Peyer's patch (tissue), 4 donors: ENCODE measurements around the gene SNX24.

Experiments used
- POLR2A ChIP-seq, 2 donors: fragments of 450-650 bp; IDR thresholded peaks; one replicate each; pipeline ENCODE4 v1.5.1; 2017; ENCODE audit warnings: antibody characterized with exemption in 2 of 2, mild to moderate bottlenecking in 2 of 2, moderate library complexity in 2 of 2
- TF ChIP-seq, protein P1 (sequence below), 6 experiments: fragments of 450-650 bp in 4 of 6; fragments of 200-600 bp in 2 of 6; sonication (generic) in 1 of 6; IDR thresholded peaks; one replicate each; pipeline ENCODE4 v1.5.1; 2017 to 2019; ENCODE audit warnings: antibody characterized with exemption in 6 of 6, mild to moderate bottlenecking in 3 of 6, moderate library complexity in 1 of 6

DNA sequence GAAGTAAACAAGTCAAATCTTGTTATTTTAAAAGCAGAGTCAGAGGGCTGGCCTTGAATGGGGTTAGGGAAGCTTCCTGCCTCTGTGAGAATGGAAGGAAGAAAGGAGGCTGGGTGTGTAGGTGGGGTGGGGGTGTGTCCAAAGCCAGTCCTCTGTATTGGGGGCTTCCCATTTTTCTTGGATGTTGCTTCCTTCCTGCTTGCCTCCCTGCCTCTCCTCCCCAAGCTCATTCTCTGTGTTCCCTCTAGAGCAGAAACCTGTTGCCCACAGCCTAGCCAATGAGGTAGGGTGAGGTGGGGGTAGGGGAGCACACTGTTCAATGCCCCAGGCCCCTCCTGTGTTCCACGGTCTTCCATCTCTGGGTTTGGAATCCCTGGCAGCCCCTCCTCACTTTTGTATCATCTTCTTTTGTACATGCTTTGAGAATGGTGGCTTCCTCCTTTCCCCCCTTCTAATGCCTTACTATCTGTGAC, 39.7 kb downstream of the SNX24 start:
- TF ChIP-seq POLR2A (IDR thresholded peaks at IDR 0.05), result no peak
- TF ChIP-seq, protein P1, sequence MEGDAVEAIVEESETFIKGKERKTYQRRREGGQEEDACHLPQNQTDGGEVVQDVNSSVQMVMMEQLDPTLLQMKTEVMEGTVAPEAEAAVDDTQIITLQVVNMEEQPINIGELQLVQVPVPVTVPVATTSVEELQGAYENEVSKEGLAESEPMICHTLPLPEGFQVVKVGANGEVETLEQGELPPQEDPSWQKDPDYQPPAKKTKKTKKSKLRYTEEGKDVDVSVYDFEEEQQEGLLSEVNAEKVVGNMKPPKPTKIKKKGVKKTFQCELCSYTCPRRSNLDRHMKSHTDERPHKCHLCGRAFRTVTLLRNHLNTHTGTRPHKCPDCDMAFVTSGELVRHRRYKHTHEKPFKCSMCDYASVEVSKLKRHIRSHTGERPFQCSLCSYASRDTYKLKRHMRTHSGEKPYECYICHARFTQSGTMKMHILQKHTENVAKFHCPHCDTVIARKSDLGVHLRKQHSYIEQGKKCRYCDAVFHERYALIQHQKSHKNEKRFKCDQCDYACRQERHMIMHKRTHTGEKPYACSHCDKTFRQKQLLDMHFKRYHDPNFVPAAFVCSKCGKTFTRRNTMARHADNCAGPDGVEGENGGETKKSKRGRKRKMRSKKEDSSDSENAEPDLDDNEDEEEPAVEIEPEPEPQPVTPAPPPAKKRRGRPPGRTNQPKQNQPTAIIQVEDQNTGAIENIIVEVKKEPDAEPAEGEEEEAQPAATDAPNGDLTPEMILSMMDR (IDR thresholded peaks at IDR 0.05), result no peak
